Measurements from ENCODE around the gene OSBPL2.
A peak's percentile ranks its signal among the peaks of the same experiment; 100 is the strongest.

OSBPL2 gene

GRCh38 chr20:62312662-62312977 lies 74.3 kb downstream of the OSBPL2 start:
- Histone ChIP-seq H3K4me1 (ENCODE audit: control insufficient read depth, insufficient read depth, low read length) (no peaks in the 10 kb centered on the region), H3K27ac (ENCODE audit: extremely low read depth, low read depth, low read length) (no peak overlapping the region), H3K9me3 (ENCODE audit: control insufficient read depth, insufficient read depth, low read depth, low read length) (no peaks in the 10 kb centered on the region), H3K36me3 (ENCODE audit: control insufficient read depth in 2 of 2, insufficient read depth in 1 of 2, low read length in 2 of 2) (peaks cover 0 to 92% of the 10 kb centered on the region in 2 experiments; a peak in 2 of 3 replicates), H3K4me3 (ENCODE audit: low read depth, low read length) (no peak overlapping the region)
- ChIA-PET POLR2A (no interaction called here), CTCF (no interaction called here)
- TF ChIP-seq ZNF561 (tag by site-specific recombination; IDR thresholded peaks at IDR 0.05; ENCODE audit: borderline replicate concordance) (no peak), SP7 (tag by site-specific recombination; IDR thresholded peaks at IDR 0.05) (no peak), ZNF529 (tag by site-specific recombination; IDR thresholded peaks at IDR 0.05; ENCODE audit: insufficient replicate concordance) (no peak), TCF7L2 (IDR thresholded peaks at IDR 0.05; ENCODE audit: borderline replicate concordance, low read depth, low read length) (no peak), ZFP3 (tag by site-specific recombination; IDR thresholded peaks at IDR 0.05; ENCODE audit: low read depth) (no peak), ZNF311 (tag by site-specific recombination; IDR thresholded peaks at IDR 0.05; ENCODE audit: borderline replicate concordance) (no peak), GLIS2 (tag by site-specific recombination; IDR thresholded peaks at IDR 0.05) (0 out of 2 replicates have a peak, but pooled peaks have one; percentile 19), SALL2 (tag by site-specific recombination; IDR thresholded peaks at IDR 0.05; ENCODE audit: borderline replicate concordance) (no peak), ZNF37A (tag by site-specific recombination; IDR thresholded peaks at IDR 0.05) (no peak), ZFHX2 (tag by site-specific recombination; conservative IDR thresholded peaks at IDR 0.05) (no peak), KLF1 (tag by site-specific recombination; IDR thresholded peaks at IDR 0.05) (peak; percentile 13; the same call in 1 of the 2 replicates), KLF9 (tag by site-specific recombination; IDR thresholded peaks at IDR 0.05; ENCODE audit: low read depth) (peak; percentile 30; the same call in 1 of the 2 replicates), PRDM6 (tag by site-specific recombination; IDR thresholded peaks at IDR 0.05) (no peak)
- TF ChIP-seq, protein P1, sequence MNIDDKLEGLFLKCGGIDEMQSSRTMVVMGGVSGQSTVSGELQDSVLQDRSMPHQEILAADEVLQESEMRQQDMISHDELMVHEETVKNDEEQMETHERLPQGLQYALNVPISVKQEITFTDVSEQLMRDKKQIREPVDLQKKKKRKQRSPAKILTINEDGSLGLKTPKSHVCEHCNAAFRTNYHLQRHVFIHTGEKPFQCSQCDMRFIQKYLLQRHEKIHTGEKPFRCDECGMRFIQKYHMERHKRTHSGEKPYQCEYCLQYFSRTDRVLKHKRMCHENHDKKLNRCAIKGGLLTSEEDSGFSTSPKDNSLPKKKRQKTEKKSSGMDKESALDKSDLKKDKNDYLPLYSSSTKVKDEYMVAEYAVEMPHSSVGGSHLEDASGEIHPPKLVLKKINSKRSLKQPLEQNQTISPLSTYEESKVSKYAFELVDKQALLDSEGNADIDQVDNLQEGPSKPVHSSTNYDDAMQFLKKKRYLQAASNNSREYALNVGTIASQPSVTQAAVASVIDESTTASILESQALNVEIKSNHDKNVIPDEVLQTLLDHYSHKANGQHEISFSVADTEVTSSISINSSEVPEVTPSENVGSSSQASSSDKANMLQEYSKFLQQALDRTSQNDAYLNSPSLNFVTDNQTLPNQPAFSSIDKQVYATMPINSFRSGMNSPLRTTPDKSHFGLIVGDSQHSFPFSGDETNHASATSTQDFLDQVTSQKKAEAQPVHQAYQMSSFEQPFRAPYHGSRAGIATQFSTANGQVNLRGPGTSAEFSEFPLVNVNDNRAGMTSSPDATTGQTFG (tag by site-specific recombination; IDR thresholded peaks at IDR 0.05; ENCODE audit: borderline replicate concordance): no peak
- TF ChIP-seq, protein P2, sequence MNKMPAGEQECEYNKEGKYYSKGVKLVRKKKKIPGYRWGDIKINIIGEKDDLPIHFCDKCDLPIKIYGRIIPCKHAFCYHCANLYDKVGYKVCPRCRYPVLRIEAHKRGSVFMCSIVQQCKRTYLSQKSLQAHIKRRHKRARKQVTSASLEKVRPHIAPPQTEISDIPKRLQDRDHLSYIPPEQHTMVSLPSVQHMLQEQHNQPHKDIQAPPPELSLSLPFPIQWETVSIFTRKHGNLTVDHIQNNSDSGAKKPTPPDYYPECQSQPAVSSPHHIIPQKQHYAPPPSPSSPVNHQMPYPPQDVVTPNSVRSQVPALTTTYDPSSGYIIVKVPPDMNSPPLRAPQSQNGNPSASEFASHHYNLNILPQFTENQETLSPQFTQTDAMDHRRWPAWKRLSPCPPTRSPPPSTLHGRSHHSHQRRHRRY (tag by site-specific recombination; IDR thresholded peaks at IDR 0.05): no peak

DNA sequence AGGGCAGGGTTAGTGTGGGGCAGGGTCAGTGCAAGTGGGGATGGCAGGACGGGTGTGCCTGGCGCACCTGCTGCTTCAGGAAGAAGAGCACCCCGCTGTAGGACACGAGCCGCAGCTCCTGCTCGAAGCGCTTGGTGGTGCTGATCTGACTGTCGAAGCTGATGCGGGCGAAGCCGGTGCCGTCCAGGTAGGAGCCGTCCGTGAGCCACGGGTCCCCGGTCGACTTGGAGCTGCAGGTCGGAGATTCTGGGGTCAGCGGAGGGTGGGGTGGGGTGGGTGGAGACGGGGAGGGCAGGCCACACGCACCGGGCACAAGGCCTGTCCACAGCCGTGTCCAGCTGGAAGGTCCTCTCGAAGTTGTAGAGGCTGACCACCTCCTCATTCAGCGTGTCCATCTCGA lies 74.7 kb downstream of the OSBPL2 start:
- ChIA-PET POLR2A (no interaction called here), CTCF (no interaction called here)
- Histone ChIP-seq H3K4me1 (ENCODE audit: control insufficient read depth, insufficient read depth, low read length) (no peaks in the 10 kb centered on the region), H3K9me3 (ENCODE audit: control insufficient read depth, insufficient read depth, low read depth, low read length) (no peaks in the 10 kb centered on the region), H3K4me3 (ENCODE audit: low read depth, low read length) (no peak overlapping the region), H3K36me3 (ENCODE audit: control insufficient read depth in 2 of 2, insufficient read depth in 1 of 2, low read length in 2 of 2) (peaks cover 0 to 88% of the 10 kb centered on the region in 2 experiments; a peak in 2 of 3 replicates), H3K27ac (ENCODE audit: extremely low read depth, low read depth, low read length) (no peak overlapping the region)
- TF ChIP-seq AEBP2 (tag by site-specific recombination; IDR thresholded peaks at IDR 0.05; ENCODE audit: borderline replicate concordance) (no peak), TRIM28 (IDR thresholded peaks at IDR 0.05; ENCODE audit: borderline replicate concordance, low read length) (no peak), ZNF354C (tag by site-specific recombination; IDR thresholded peaks at IDR 0.05; ENCODE audit: borderline replicate concordance, low read depth) (no peak), ZBTB21 (tag by site-specific recombination; IDR thresholded peaks at IDR 0.05) (no peak), ZNF239 (tag by site-specific recombination; IDR thresholded peaks at IDR 0.05) (no peak), EGR2 (tag by site-specific recombination; IDR thresholded peaks at IDR 0.05; ENCODE audit: low read depth) (no peak), CTCF (tag by site-specific recombination; IDR thresholded peaks at IDR 0.05) (no peak), KLF10 (tag by site-specific recombination; IDR thresholded peaks at IDR 0.05) (no peak), ZNF341 (tag by site-specific recombination; IDR thresholded peaks at IDR 0.05; ENCODE audit: low read depth) (no peak)

Data from HEK293 (cell line).